GM23338 (cell line): Measurements from ENCODE around the gene ADGRG7. TPM values are rescaled to one million over a fixed set of nuclear protein-coding genes. Genes with fewer than 3 reads are reported as not detected.

ENCODE experiments used
- ATAC-seq: fragments of 200-7000 bp; cut with Tn5 transposase; 3 replicates; pipeline ENCODE4 v1.9.1; 2020
- DNase-seq: peaks from one replicate; pipeline ENCODE4 v3.0.0-alpha.2; 2015; ENCODE audit warnings: low spot score
- H2AFZ ChIP-seq: fragments of 200-600 bp; sonication (generic); 2 replicates; pipeline ENCODE4 v1.8.0; 2016; ENCODE audit warnings: antibody characterized with exemption, mild to moderate bottlenecking, moderate library complexity
- H3F3A ChIP-seq: fragments of 200-600 bp; sonication (generic); replicated peaks from 2 replicates; pipeline ENCODE4 v1.8.0; 2017; ENCODE audit warnings: antibody characterized with exemption, mixed run types, low read depth
- H3K27ac ChIP-seq: fragments of 200-600 bp; sonication (generic); 2 replicates; pipeline ENCODE4 v1.6.1; 2016; ENCODE audit warnings: low read depth
- H3K27me3 ChIP-seq: fragments of 200-600 bp; sonication (generic); 2 replicates; pipeline ENCODE4 v1.8.0; 2016; ENCODE audit warnings: mild to moderate bottlenecking, mixed run types, moderate library complexity; ENCODE audit not compliant: insufficient read depth
- H3K36me3 ChIP-seq: fragments of 200-600 bp; sonication (generic); 2 replicates; pipeline ENCODE4 v1.8.0; 2016; ENCODE audit warnings: mild to moderate bottlenecking; ENCODE audit not compliant: insufficient read depth
- H3K4me1 ChIP-seq: fragments of 200-600 bp; sonication (generic); 2 replicates; pipeline ENCODE4 v1.8.0; 2016; ENCODE audit warnings: mild to moderate bottlenecking, moderate library complexity; ENCODE audit not compliant: insufficient read depth
- H3K4me2 ChIP-seq: fragments of 200-600 bp; sonication (generic); 2 replicates; pipeline ENCODE4 v1.7.1; 2017; ENCODE audit warnings: mixed run types
- H3K4me3 ChIP-seq: fragments of 200-600 bp; sonication (generic); 2 replicates; pipeline ENCODE4 v1.6.1; 2016; ENCODE audit warnings: mixed run types
- H3K79me2 ChIP-seq: fragments of 200-600 bp; sonication (generic); replicated peaks from 2 replicates; pipeline ENCODE4 v1.8.0; 2017; ENCODE audit warnings: mild to moderate bottlenecking; ENCODE audit not compliant: insufficient read depth
- H3K9me2 ChIP-seq: fragments of 200-600 bp; sonication (generic); 2 replicates; pipeline ENCODE4 v1.8.0; 2017; ENCODE audit not compliant: insufficient read depth
- H4K20me1 ChIP-seq: fragments of 200-600 bp; sonication (generic); replicated peaks from 2 replicates; pipeline ENCODE4 v1.8.0; 2017; ENCODE audit warnings: mild to moderate bottlenecking; ENCODE audit not compliant: insufficient read depth
- H3K27ac Mint-ChIP-seq: 2 replicates; pipeline ENCODE4 v1.8.0; 2020; ENCODE audit warnings: inconsistent platforms, mild to moderate bottlenecking, moderate library complexity, mixed read lengths
- H3K27me3 Mint-ChIP-seq: 3 replicates; pipeline ENCODE4 v1.8.0; 2022; ENCODE audit warnings: low read depth, mild to moderate bottlenecking, moderate library complexity, mixed read lengths, inconsistent platforms; ENCODE audit not compliant: insufficient read depth, poor library complexity
- H3K36me3 Mint-ChIP-seq: 3 replicates; pipeline ENCODE4 v1.8.0; 2021; ENCODE audit warnings: low read depth, mild to moderate bottlenecking, inconsistent platforms, moderate library complexity, mixed read lengths
- H3K4me1 Mint-ChIP-seq: 3 replicates; pipeline ENCODE4 v1.8.0; 2020; ENCODE audit warnings: mild to moderate bottlenecking, inconsistent platforms, mixed read lengths
- H3K4me3 Mint-ChIP-seq: 3 replicates; pipeline ENCODE4 v1.8.0; 2021; ENCODE audit warnings: moderate library complexity, mild to moderate bottlenecking, inconsistent platforms, mixed read lengths
- H3K9me3 Mint-ChIP-seq: 3 replicates; pipeline ENCODE4 v1.8.0; 2020; ENCODE audit warnings: moderate library complexity, mild to moderate bottlenecking, inconsistent platforms, mixed read lengths
- CREB1 ChIP-seq: fragments of 250-450 bp; sonication (Bioruptor Pico); IDR thresholded peaks from 2 replicates; pipeline ENCODE4 v1.5.0; 2020; ENCODE audit warnings: low read depth, mild to moderate bottlenecking, moderate library complexity
- EZH2 ChIP-seq: fragments of 200-600 bp; sonication (generic); IDR thresholded peaks from one replicate; pipeline ENCODE4 v1.8.0; 2017; ENCODE audit warnings: antibody characterized with exemption, mild to moderate bottlenecking, low read depth; ENCODE audit not compliant: unreplicated experiment
- EZH2phosphoT487 ChIP-seq: fragments of 200-600 bp; sonication (generic); IDR thresholded peaks from one replicate; pipeline ENCODE4 v1.8.1; 2018; ENCODE audit warnings: antibody characterized with exemption; ENCODE audit not compliant: unreplicated experiment
- JUNB ChIP-seq: IDR thresholded peaks from one replicate; pipeline ENCODE4 v1.6.1; 2016; ENCODE audit warnings: antibody characterized with exemption; ENCODE audit not compliant: unreplicated experiment
- NANOG ChIP-seq: IDR thresholded peaks from 2 replicates; pipeline ENCODE4 v1.6.1; 2016; ENCODE audit warnings: antibody characterized with exemption, borderline replicate concordance
- POLR2AphosphoS5 ChIP-seq: IDR thresholded peaks from 2 replicates; pipeline ENCODE4 v1.6.1; 2016; ENCODE audit warnings: antibody characterized with exemption, low read depth
- STAT1 ChIP-seq: IDR thresholded peaks from one replicate; pipeline ENCODE4 v1.6.1; 2016; ENCODE audit warnings: antibody characterized with exemption; ENCODE audit not compliant: unreplicated experiment
- ZNF114 ChIP-seq: fragments of 250-450 bp; sonication (Bioruptor Pico); IDR thresholded peaks from 2 replicates; pipeline ENCODE4 v1.5.0; 2020; ENCODE audit warnings: mild to moderate bottlenecking, moderate library complexity
- ZNF331 ChIP-seq: fragments of 250-450 bp; sonication (Bioruptor Pico); IDR thresholded peaks from 2 replicates; pipeline ENCODE4 v1.5.0; 2020; ENCODE audit warnings: low read depth, mild to moderate bottlenecking, moderate library complexity
- polyA plus RNA-seq: library from polyadenylated mRNA; unstranded; fragments of >200 nt; fragmentation: Nextera tagmentation; extraction: Ambion mirVana; gene quantifications from 2 replicates; pipeline ENCODE4 v1.2.1, GENCODE V29; 2016
- total RNA-seq: library from RNA; depleted of rRNA; stranded (reverse); fragments of >200 nt; shearing (Covaris generic); gene quantifications from 2 replicates; pipeline ENCODE4 v1.2.3, GENCODE V29; 2014
- TF ChIP-seq, protein P1 (sequence below): IDR thresholded peaks from one replicate; pipeline ENCODE4 v1.6.1; 2018; ENCODE audit warnings: antibody characterized with exemption; ENCODE audit not compliant: unreplicated experiment
- TF ChIP-seq, protein P2 (sequence below): fragments of 250-450 bp; sonication (Bioruptor Pico); IDR thresholded peaks from 2 replicates; pipeline ENCODE4 v1.5.0; 2020; ENCODE audit warnings: mild to moderate bottlenecking, moderate library complexity
- TF ChIP-seq, protein P3 (sequence below), 2 experiments: fragments of 200-600 bp in 1 of 2; sonication (generic) in 1 of 2; conservative IDR thresholded peaks; 2 replicates each; pipeline versions ENCODE4 v1.5.1 to v1.6.1; 2016 to 2017; ENCODE audit warnings: antibody characterized with exemption in 2 of 2, low read depth in 2 of 2, mild to moderate bottlenecking in 2 of 2, moderate library complexity in 1 of 2
- TF ChIP-seq, protein P4 (sequence below): IDR thresholded peaks from 2 replicates; pipeline ENCODE4 v1.6.1; 2016; ENCODE audit warnings: antibody characterized with exemption

ADGRG7 gene
- total and polyA plus RNA-seq, 2 experiments from 2014 or later: not detected

DNA sequence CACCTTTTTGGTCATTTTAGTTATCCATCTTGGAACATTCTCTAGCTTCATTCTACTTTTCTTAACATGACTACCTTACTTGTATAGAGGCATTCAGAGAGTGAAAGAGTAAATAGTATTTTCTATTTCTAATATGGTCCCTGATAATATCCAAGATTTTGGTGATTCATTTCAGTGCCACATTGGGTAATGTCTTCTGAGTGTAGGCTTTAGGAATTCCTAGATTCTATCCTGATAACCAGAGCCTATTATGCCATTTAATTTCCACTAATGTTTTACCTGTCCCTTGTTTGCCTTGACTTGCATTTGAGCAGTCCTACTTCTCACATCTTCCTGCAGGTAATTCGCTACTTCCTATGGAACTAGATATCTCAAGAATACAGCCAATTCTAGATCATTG, 21.8 kb downstream of the ADGRG7 start:
- Mint-ChIP-seq H3K4me1 (peaks cover 10% of the 10 kb centered on the region), H3K4me3 (no peak overlapping the region), H3K27ac (no peak overlapping the region), H3K27me3 (no peaks in the 10 kb centered on the region), H3K36me3 (no peaks in the 10 kb centered on the region), H3K9me3 (no peaks in the 10 kb centered on the region)
- H3K9me2 ChIP-seq: peaks cover 4% of the 10 kb centered on the region; the same call in 1 of the 2 replicates
- peaks cover 4% of the 10 kb centered on the region for H3K4me1 ChIP-seq
- no peak for ATAC-seq
- H3K36me3 ChIP-seq: no peaks in the 10 kb centered on the region
- no peak overlapping the region for H3K4me2 ChIP-seq
- H3K27me3 ChIP-seq: no peaks in the 10 kb centered on the region
- no peak overlapping the region for H3K4me3 ChIP-seq
- H3K27ac ChIP-seq: no peak overlapping the region
- H4K20me1 ChIP-seq: no peaks in the 10 kb centered on the region
- H2AFZ ChIP-seq: no peak overlapping the region
- TF ChIP-seq, protein P1, sequence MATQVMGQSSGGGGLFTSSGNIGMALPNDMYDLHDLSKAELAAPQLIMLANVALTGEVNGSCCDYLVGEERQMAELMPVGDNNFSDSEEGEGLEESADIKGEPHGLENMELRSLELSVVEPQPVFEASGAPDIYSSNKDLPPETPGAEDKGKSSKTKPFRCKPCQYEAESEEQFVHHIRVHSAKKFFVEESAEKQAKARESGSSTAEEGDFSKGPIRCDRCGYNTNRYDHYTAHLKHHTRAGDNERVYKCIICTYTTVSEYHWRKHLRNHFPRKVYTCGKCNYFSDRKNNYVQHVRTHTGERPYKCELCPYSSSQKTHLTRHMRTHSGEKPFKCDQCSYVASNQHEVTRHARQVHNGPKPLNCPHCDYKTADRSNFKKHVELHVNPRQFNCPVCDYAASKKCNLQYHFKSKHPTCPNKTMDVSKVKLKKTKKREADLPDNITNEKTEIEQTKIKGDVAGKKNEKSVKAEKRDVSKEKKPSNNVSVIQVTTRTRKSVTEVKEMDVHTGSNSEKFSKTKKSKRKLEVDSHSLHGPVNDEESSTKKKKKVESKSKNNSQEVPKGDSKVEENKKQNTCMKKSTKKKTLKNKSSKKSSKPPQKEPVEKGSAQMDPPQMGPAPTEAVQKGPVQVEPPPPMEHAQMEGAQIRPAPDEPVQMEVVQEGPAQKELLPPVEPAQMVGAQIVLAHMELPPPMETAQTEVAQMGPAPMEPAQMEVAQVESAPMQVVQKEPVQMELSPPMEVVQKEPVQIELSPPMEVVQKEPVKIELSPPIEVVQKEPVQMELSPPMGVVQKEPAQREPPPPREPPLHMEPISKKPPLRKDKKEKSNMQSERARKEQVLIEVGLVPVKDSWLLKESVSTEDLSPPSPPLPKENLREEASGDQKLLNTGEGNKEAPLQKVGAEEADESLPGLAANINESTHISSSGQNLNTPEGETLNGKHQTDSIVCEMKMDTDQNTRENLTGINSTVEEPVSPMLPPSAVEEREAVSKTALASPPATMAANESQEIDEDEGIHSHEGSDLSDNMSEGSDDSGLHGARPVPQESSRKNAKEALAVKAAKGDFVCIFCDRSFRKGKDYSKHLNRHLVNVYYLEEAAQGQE: no peak
- TF ChIP-seq POLR2AphosphoS5 (no peak), STAT1 (no peak), CREB1 (CRISPR knock-in tag) (no peak), JUNB (no peak), NANOG (no peak), ZNF114 (no peak), EZH2 (no peak), EZH2phosphoT487 (no peak), ZNF331 (CRISPR knock-in tag) (no peak)
- TF ChIP-seq, protein P2, sequence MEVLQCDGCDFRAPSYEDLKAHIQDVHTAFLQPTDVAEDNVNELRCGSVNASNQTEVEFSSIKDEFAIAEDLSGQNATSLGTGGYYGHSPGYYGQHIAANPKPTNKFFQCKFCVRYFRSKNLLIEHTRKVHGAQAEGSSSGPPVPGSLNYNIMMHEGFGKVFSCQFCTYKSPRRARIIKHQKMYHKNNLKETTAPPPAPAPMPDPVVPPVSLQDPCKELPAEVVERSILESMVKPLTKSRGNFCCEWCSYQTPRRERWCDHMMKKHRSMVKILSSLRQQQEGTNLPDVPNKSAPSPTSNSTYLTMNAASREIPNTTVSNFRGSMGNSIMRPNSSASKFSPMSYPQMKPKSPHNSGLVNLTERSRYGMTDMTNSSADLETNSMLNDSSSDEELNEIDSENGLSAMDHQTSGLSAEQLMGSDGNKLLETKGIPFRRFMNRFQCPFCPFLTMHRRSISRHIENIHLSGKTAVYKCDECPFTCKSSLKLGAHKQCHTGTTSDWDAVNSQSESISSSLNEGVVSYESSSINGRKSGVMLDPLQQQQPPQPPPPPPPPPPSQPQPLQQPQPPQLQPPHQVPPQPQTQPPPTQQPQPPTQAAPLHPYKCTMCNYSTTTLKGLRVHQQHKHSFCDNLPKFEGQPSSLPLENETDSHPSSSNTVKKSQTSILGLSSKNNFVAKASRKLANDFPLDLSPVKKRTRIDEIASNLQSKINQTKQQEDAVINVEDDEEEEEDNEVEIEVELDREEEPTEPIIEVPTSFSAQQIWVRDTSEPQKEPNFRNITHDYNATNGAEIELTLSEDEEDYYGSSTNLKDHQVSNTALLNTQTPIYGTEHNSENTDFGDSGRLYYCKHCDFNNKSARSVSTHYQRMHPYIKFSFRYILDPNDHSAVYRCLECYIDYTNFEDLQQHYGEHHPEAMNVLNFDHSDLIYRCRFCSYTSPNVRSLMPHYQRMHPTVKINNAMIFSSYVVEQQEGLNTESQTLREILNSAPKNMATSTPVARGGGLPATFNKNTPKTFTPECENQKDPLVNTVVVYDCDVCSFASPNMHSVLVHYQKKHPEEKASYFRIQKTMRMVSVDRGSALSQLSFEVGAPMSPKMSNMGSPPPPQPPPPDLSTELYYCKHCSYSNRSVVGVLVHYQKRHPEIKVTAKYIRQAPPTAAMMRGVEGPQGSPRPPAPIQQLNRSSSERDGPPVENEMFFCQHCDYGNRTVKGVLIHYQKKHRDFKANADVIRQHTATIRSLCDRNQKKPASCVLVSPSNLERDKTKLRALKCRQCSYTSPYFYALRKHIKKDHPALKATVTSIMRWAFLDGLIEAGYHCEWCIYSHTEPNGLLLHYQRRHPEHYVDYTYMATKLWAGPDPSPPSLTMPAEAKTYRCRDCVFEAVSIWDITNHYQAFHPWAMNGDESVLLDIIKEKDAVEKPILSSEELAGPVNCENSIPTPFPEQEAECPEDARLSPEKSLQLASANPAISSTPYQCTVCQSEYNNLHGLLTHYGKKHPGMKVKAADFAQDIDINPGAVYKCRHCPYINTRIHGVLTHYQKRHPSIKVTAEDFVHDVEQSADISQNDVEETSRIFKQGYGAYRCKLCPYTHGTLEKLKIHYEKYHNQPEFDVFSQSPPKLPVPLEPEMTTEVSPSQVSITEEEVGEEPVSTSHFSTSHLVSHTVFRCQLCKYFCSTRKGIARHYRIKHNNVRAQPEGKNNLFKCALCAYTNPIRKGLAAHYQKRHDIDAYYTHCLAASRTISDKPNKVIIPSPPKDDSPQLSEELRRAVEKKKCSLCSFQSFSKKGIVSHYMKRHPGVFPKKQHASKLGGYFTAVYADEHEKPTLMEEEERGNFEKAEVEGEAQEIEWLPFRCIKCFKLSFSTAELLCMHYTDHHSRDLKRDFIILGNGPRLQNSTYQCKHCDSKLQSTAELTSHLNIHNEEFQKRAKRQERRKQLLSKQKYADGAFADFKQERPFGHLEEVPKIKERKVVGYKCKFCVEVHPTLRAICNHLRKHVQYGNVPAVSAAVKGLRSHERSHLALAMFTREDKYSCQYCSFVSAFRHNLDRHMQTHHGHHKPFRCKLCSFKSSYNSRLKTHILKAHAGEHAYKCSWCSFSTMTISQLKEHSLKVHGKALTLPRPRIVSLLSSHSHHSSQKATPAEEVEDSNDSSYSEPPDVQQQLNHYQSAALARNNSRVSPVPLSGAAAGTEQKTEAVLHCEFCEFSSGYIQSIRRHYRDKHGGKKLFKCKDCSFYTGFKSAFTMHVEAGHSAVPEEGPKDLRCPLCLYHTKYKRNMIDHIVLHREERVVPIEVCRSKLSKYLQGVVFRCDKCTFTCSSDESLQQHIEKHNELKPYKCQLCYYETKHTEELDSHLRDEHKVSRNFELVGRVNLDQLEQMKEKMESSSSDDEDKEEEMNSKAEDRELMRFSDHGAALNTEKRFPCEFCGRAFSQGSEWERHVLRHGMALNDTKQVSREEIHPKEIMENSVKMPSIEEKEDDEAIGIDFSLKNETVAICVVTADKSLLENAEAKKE (CRISPR knock-in tag): no peak
- TF ChIP-seq, protein P3, sequence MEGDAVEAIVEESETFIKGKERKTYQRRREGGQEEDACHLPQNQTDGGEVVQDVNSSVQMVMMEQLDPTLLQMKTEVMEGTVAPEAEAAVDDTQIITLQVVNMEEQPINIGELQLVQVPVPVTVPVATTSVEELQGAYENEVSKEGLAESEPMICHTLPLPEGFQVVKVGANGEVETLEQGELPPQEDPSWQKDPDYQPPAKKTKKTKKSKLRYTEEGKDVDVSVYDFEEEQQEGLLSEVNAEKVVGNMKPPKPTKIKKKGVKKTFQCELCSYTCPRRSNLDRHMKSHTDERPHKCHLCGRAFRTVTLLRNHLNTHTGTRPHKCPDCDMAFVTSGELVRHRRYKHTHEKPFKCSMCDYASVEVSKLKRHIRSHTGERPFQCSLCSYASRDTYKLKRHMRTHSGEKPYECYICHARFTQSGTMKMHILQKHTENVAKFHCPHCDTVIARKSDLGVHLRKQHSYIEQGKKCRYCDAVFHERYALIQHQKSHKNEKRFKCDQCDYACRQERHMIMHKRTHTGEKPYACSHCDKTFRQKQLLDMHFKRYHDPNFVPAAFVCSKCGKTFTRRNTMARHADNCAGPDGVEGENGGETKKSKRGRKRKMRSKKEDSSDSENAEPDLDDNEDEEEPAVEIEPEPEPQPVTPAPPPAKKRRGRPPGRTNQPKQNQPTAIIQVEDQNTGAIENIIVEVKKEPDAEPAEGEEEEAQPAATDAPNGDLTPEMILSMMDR (conservative IDR thresholded peaks at IDR 0.05; ENCODE audit: low read depth in 2 of 2): no peak
- TF ChIP-seq, protein P4, sequence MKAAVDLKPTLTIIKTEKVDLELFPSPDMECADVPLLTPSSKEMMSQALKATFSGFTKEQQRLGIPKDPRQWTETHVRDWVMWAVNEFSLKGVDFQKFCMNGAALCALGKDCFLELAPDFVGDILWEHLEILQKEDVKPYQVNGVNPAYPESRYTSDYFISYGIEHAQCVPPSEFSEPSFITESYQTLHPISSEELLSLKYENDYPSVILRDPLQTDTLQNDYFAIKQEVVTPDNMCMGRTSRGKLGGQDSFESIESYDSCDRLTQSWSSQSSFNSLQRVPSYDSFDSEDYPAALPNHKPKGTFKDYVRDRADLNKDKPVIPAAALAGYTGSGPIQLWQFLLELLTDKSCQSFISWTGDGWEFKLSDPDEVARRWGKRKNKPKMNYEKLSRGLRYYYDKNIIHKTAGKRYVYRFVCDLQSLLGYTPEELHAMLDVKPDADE: no peak
- H3K79me2 ChIP-seq: no peaks in the 10 kb centered on the region
- no peaks in the 10 kb centered on the region for H3F3A ChIP-seq
- no peak for DNase-seq
